H1 (cell line): ENCODE measurements around the gene KANTR. TPM values are rescaled to one million over a fixed set of nuclear protein-coding genes. Genes with fewer than 3 reads are reported as not detected.

Source experiments
- CTCF ChIA-PET: fragments of 300-600 bp; sonication (Branson Sonifier 250); formaldehyde crosslinking; loops from one replicate; lab custom pipeline; 2021; ENCODE audit not compliant: partially characterized antibody; lab: Charles Lee
- POLR2A ChIA-PET: fragments of 300-600 bp; sonication (Branson Sonifier 250); formaldehyde crosslinking; loops from one replicate; lab custom pipeline; 2021; ENCODE audit warnings: inconsistent platforms; ENCODE audit not compliant: partially characterized antibody; lab: Charles Lee
- DNase-seq, 2 experiments: peaks; one replicate each; pipeline versions ENCODE4 v3.0.0 to v3.0.0-alpha.2; 2010 to 2022; ENCODE audit warnings: low spot score in 2 of 2, low read depth in 1 of 2, mixed read lengths in 1 of 2
- FAIRE-seq: peaks from 2 replicates; lab custom pipeline; 2011; peaks lifted over from hg19 to GRCh38; lab: Jason Lieb, UNC
- H2AFZ ChIP-seq: 2 replicates; pipeline ENCODE4 v1.8.1; 2012; ENCODE audit warnings: low read length, inconsistent platforms
- H2AK5ac ChIP-seq: 2 replicates; pipeline ENCODE4 v1.6.1; 2013; ENCODE audit warnings: low read depth, low read length
- H2BK120ac ChIP-seq: replicated peaks from 2 replicates; pipeline ENCODE3; 2013; ENCODE audit warnings: low read depth, low read length, inconsistent platforms
- H2BK12ac ChIP-seq: 2 replicates; pipeline ENCODE4 v1.6.1; 2013; ENCODE audit warnings: low read depth, low read length
- H2BK15ac ChIP-seq: 2 replicates; pipeline ENCODE4 v1.6.1; 2013; ENCODE audit warnings: low read length
- H2BK20ac ChIP-seq: 2 replicates; pipeline ENCODE4 v1.6.1; 2013; ENCODE audit warnings: low read length
- H2BK5ac ChIP-seq: 2 replicates; pipeline ENCODE4 v1.6.1; 2013; ENCODE audit warnings: low read depth, low read length
- H3K14ac ChIP-seq: 2 replicates; pipeline ENCODE4 v1.6.1; 2013; ENCODE audit warnings: inconsistent platforms; ENCODE audit not compliant: insufficient read length
- H3K18ac ChIP-seq: 2 replicates; pipeline ENCODE4 v1.6.1; 2013; ENCODE audit warnings: low read length; ENCODE audit errors: extremely low read depth
- H3K23ac ChIP-seq: 2 replicates; pipeline ENCODE4 v1.6.1; 2013; ENCODE audit warnings: inconsistent platforms; ENCODE audit not compliant: insufficient read length
- H3K23me2 ChIP-seq: 2 replicates; pipeline ENCODE4 v1.6.1; 2013; ENCODE audit warnings: low read depth, low read length
- H3K27ac ChIP-seq: 2 replicates; pipeline ENCODE4 v1.6.1; 2011; ENCODE audit warnings: low read depth, low read length, inconsistent platforms
- H3K27me3 ChIP-seq, 4 experiments: replicated peaks in 1 of 4; 1 replicate in 1 of 4; 2 replicates in 3 of 4; pipeline versions ENCODE4 v1.6.1 to v1.8.1; 2011 to 2013; ENCODE audit warnings: low read length in 3 of 4, mild to moderate bottlenecking in 3 of 4, inconsistent platforms in 2 of 4, mixed read lengths in 2 of 4, moderate library complexity in 1 of 4; ENCODE audit not compliant: control insufficient read depth in 3 of 4, insufficient read depth in 3 of 4; ENCODE audit errors: extremely low read depth in 1 of 4
- H3K36me3 ChIP-seq, 4 experiments: 2 replicates each; pipeline versions ENCODE4 v1.6.1 to v1.8.1; 2011 to 2013; ENCODE audit warnings: mild to moderate bottlenecking in 4 of 4, low read length in 3 of 4, moderate library complexity in 2 of 4, control low read depth in 1 of 4, inconsistent platforms in 1 of 4; ENCODE audit not compliant: insufficient read depth in 4 of 4, control insufficient read depth in 2 of 4
- H3K4ac ChIP-seq: replicated peaks from 2 replicates; pipeline ENCODE3; 2013; ENCODE audit warnings: low read length, low read depth, mixed read lengths, inconsistent platforms; ENCODE audit not compliant: insufficient read length
- H3K4me1 ChIP-seq, 4 experiments: replicated peaks in 1 of 4; 1 replicate in 1 of 4; 2 replicates in 3 of 4; pipeline versions ENCODE4 v1.6.1 to v1.8.1; 2011 to 2013; ENCODE audit warnings: low read length in 3 of 4, inconsistent platforms in 2 of 4, mixed read lengths in 1 of 4; ENCODE audit not compliant: insufficient read depth in 4 of 4, control insufficient read depth in 3 of 4
- H3K4me2 ChIP-seq, 2 experiments: 2 replicates each; pipeline versions ENCODE4 v1.6.1 to v1.8.1; 2011 to 2013; ENCODE audit warnings: low read depth in 2 of 2, low read length in 2 of 2, control low read depth in 1 of 2, inconsistent platforms in 1 of 2, mild to moderate bottlenecking in 1 of 2; ENCODE audit not compliant: insufficient read depth in 1 of 2
- H3K4me3 ChIP-seq, 4 experiments: fragments of 200-600, 300-600 bp in 1 of 4; sonication (generic), shearing (Covaris generic), sonication (Bioruptor Twin) in 1 of 4; 2 replicates each; pipeline versions ENCODE4 v1.5.1 to v1.8.1; 2011 to 2016; ENCODE audit warnings: low read length in 4 of 4, low read depth in 3 of 4, control low read depth in 2 of 4, inconsistent platforms in 2 of 4, mild to moderate bottlenecking in 2 of 4, mixed read lengths in 1 of 4, moderate library complexity in 1 of 4; ENCODE audit not compliant: insufficient read depth in 2 of 4; ENCODE audit errors: extremely low read depth in 1 of 4
- H3K56ac ChIP-seq: replicated peaks from 2 replicates; pipeline ENCODE3; 2013; ENCODE audit warnings: low read depth, mild to moderate bottlenecking, mixed read lengths, low read length, inconsistent platforms; ENCODE audit not compliant: insufficient read length
- H3K79me1 ChIP-seq: 2 replicates; pipeline ENCODE4 v1.6.1; 2013; ENCODE audit warnings: low read depth, low read length, control low read depth
- H3K79me2 ChIP-seq, 2 experiments: 2 replicates each; pipeline versions ENCODE4 v1.6.1 to v1.8.1; 2012 to 2013; ENCODE audit warnings: low read length in 2 of 2, mild to moderate bottlenecking in 2 of 2, inconsistent platforms in 1 of 2; ENCODE audit not compliant: insufficient read depth in 2 of 2, control insufficient read depth in 1 of 2
- H3K9ac ChIP-seq, 4 experiments: replicated peaks in 1 of 4; 1 replicate in 1 of 4; 2 replicates in 3 of 4; pipeline versions ENCODE4 v1.6.1 to v1.8.1; 2011 to 2013; ENCODE audit warnings: low read depth in 3 of 4, low read length in 3 of 4, control low read depth in 2 of 4, mild to moderate bottlenecking in 2 of 4, moderate library complexity in 2 of 4, inconsistent platforms in 1 of 4; ENCODE audit errors: extremely low read depth in 1 of 4
- H3K9me3 ChIP-seq, 2 experiments: 2 replicates each; pipeline versions ENCODE4 v1.6.1 to v1.8.1; 2012 to 2013; ENCODE audit warnings: mild to moderate bottlenecking in 2 of 2, moderate library complexity in 2 of 2, control low read depth in 1 of 2, inconsistent platforms in 1 of 2, low read depth in 1 of 2, low read length in 1 of 2, mixed read lengths in 1 of 2; ENCODE audit not compliant: insufficient read depth in 2 of 2
- H4K20me1 ChIP-seq, 2 experiments: replicated peaks in 1 of 2; 2 replicates each; pipeline versions ENCODE3 to v1.8.1; 2011 to 2013; ENCODE audit warnings: inconsistent platforms in 2 of 2, low read length in 2 of 2, mild to moderate bottlenecking in 1 of 2; ENCODE audit not compliant: insufficient read depth in 2 of 2, control insufficient read depth in 1 of 2
- H4K5ac ChIP-seq: 2 replicates; pipeline ENCODE4 v1.6.1; 2013; ENCODE audit warnings: low read length, low read depth, mixed read lengths, inconsistent platforms; ENCODE audit not compliant: insufficient read length
- H4K8ac ChIP-seq: 2 replicates; pipeline ENCODE4 v1.8.0; 2013; ENCODE audit warnings: mild to moderate bottlenecking, moderate library complexity, low read length, inconsistent platforms; ENCODE audit not compliant: insufficient read depth; ENCODE audit errors: extremely low read depth
- H4K91ac ChIP-seq: replicated peaks from 2 replicates; pipeline ENCODE3; 2013; ENCODE audit warnings: low read length, mixed read lengths, inconsistent platforms; ENCODE audit not compliant: insufficient read length
- WGBS, 2 experiments: shearing (Covaris generic) in 1 of 2; methylation state at CpG; one replicate each; pipeline versions ENCODE4 v1.1.6 to v1.1.7; 2013 to 2015; ENCODE audit warnings: low lambda C conversion rate in 2 of 2, mixed read lengths in 2 of 2, inconsistent platforms in 1 of 2, low coverage in 1 of 2, missing lambda C conversion rate in 1 of 2; ENCODE audit not compliant: insufficient replicate concordance in 2 of 2, insufficient coverage in 1 of 2, insufficient read length in 1 of 2; ENCODE audit errors: extremely low coverage in 1 of 2, missing lambda C conversion rate in 1 of 2; 5-methylcytosine and 5-hydroxymethylcytosine counted together
- polyA plus RNA-seq, 7 experiments: library from polyadenylated mRNA; depleted of rRNA in 3 of 7; stranded (reverse) in 5 of 7; unstranded in 2 of 7; fragments of >200 nt in 5 of 7; fragments of 200-250 nt in 2 of 7; gene quantifications; 1 replicate in 5 of 7; 2 replicates in 1 of 7; 4 replicates in 1 of 7; pipeline versions ENCODE4 v1.2.1 to v1.2.3, GENCODE V29; 2011 to 2013; ENCODE audit warnings: missing spikeins in 2 of 7, mixed read lengths in 2 of 7
- total RNA-seq: library from RNA; stranded (reverse); fragmentation: NEBNext Ultra II Directional; extraction: Animal tissue kit (Norgen Biotek cat#: 25700); gene quantifications from 2 replicates; pipeline ENCODE4 v1.2.1, GENCODE V29; 2021
- TF ChIP-seq, protein P1 (sequence below): IDR thresholded peaks from 2 replicates; pipeline ENCODE4 v1.6.1; 2011; ENCODE audit warnings: low read depth, mild to moderate bottlenecking, low read length; ENCODE audit not compliant: insufficient read depth

KANTR gene
- total and polyA plus RNA-seq, 2 of the 8 experiments (the other 6 are each of a cell fraction or from before 2014, with no cell fraction given): 7.7 to 9.5 TPM

DNA sequence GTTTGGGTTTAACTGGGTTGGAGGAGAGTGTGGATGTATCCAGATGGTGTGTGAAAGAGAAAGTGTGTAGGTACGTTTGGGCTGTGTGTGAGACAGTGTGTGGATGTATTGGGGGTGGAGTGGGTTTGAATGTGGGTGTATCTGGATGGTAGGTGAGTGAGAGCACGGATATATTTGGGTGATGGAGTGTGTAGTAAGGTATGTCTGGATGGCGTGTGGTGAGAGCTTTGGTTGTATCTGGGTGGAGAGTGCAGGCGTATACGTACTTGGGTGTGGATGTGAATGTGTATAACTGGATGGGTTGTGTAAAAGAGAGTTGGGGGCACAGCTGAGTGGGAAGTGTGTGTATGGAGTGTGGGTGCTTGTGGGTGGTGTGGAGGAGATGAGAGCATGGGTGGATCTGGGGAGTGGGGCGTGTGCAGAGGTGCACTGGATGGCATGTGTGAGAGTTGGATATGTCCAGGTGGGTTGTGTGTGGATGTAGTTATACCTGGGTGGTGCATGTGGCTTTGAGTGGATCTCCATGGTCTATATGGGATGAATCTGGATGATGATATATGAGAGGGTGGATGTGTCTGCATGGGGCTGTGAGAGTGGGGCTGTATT lies 38.6 kb upstream of the KANTR start:
- POLR2A ChIA-PET: no interaction called here
- Histone ChIP-seq H3K4me2 (no peak overlapping the region), H2BK5ac (no peak overlapping the region), H3K9ac (no peak overlapping the region), H3K56ac (peak overlapping the region; percentile 30), H2AK5ac (no peak overlapping the region), H3K9me3 (no peaks in the 10 kb centered on the region), H3K4ac (no peak overlapping the region), H2BK15ac (no peak overlapping the region), H2BK20ac (no peak overlapping the region), H2BK120ac (no peak overlapping the region), H3K23me2 (peaks cover 11% of the 10 kb centered on the region; the same call in 1 of the 2 replicates), H3K14ac (no peak overlapping the region), H2BK12ac (no peak overlapping the region), H4K91ac (no peak overlapping the region), H3K23ac (no peak overlapping the region), H2AFZ (no peak overlapping the region), H3K27me3 (no peaks in the 10 kb centered on the region), H4K8ac (no peak overlapping the region), H3K36me3 (no peaks in the 10 kb centered on the region), H3K4me1 (peaks cover 0 to 2% (median under 1%) of the 10 kb centered on the region in 4 experiments; a peak in 1 of 7 replicates), H3K79me2 (peaks cover 0 to 26% of the 10 kb centered on the region in 2 experiments; a peak in 3 of 4 replicates), H4K20me1 (peaks cover 0 to 4% of the 10 kb centered on the region in 2 experiments), H3K27ac (no peak overlapping the region), H4K5ac (no peak overlapping the region), H3K18ac (no peak overlapping the region), H3K79me1 (peaks cover 3% of the 10 kb centered on the region; the same call in 1 of the 2 replicates), H3K4me3 (no peak overlapping the region)
- CTCF ChIA-PET: interaction anchor here (0.7 kb wide), 1 partner anchor 47 kb away, joined by 3 read pairs; no protein-coding TSS in a partner anchor
- 87% methylated on average over 6 of the region's 6 CpGs; no CpG with 5 or more reads in 1 of the 2 experiments for WGBS, 2 experiments
- FAIRE-seq (no peak), DNase-seq (no peak)
- TF ChIP-seq, protein P1, sequence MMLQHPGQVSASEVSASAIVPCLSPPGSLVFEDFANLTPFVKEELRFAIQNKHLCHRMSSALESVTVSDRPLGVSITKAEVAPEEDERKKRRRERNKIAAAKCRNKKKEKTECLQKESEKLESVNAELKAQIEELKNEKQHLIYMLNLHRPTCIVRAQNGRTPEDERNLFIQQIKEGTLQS: no peak
